Panc1 (cell line): ENCODE results near the gene SLIT3. TPM values are rescaled to one million over a fixed set of nuclear protein-coding genes. Genes with fewer than 3 reads are reported as not detected.

ENCODE experiments used
- ATAC-seq: fragments of 200-7000 bp; cut with Tn5 transposase; 2 replicates; pipeline ENCODE4 v1.9.1; 2020; ENCODE audit warnings: mild to moderate bottlenecking, moderate library complexity
- BruUV-seq: library from RNA; stranded (reverse); fragments of 400-500 nt; replicated peaks from 2 replicates; lab custom pipeline; 2021; lab: Mats Ljungman, UMichigan
- CTCF ChIA-PET: fragments of 300-600 bp; sonication (Branson Sonifier 250); formaldehyde crosslinking; loops from one replicate; lab custom pipeline; 2022; ENCODE audit warnings: antibody characterized with exemption; lab: Charles Lee
- POLR2A ChIA-PET: fragments of 300-600 bp; sonication (Branson Sonifier 250); formaldehyde crosslinking; loops from one replicate; lab custom pipeline; 2022; ENCODE audit warnings: antibody characterized with exemption; lab: Charles Lee
- DNase-seq: peaks from one replicate; pipeline ENCODE4 v3.0.0-alpha.2; 2010; ENCODE audit warnings: low read depth, low spot score
- H3K27ac ChIP-seq: 2 replicates; pipeline ENCODE4 v1.5.1; 2011; ENCODE audit warnings: mild to moderate bottlenecking, low read length, inconsistent platforms
- H3K27me3 ChIP-seq: fragments of 200-500 bp; sonication (Bioruptor generic); 2 replicates; pipeline ENCODE4 v1.6.0; 2014; ENCODE audit warnings: low read length, inconsistent platforms; ENCODE audit not compliant: control insufficient read depth, insufficient read depth
- H3K36me3 ChIP-seq: fragments of 200-500 bp; sonication (Bioruptor generic); 2 replicates; pipeline ENCODE4 v1.5.1; 2014; ENCODE audit warnings: inconsistent platforms, mild to moderate bottlenecking, low read length, moderate library complexity; ENCODE audit not compliant: control insufficient read depth, insufficient read depth
- H3K4me1 ChIP-seq: 2 replicates; pipeline ENCODE4 v1.5.1; 2011; ENCODE audit warnings: inconsistent platforms, mild to moderate bottlenecking, low read length, moderate library complexity; ENCODE audit not compliant: control insufficient read depth, insufficient read depth
- H3K4me3 ChIP-seq, 2 experiments: 2 replicates each; pipeline ENCODE4 v1.5.1; 2011 to 2012; ENCODE audit warnings: low read depth in 2 of 2, low read length in 2 of 2, mild to moderate bottlenecking in 2 of 2, inconsistent platforms in 1 of 2, moderate library complexity in 1 of 2
- H3K9me3 ChIP-seq: fragments of 200-500 bp; sonication (Bioruptor generic); 2 replicates; pipeline ENCODE4 v1.5.1; 2014; ENCODE audit warnings: low read depth, mild to moderate bottlenecking, inconsistent platforms, low read length, moderate library complexity; ENCODE audit not compliant: control insufficient read depth, insufficient read depth
- POLR2AphosphoS5 ChIP-seq: IDR thresholded peaks from 2 replicates; pipeline ENCODE4 v1.6.1; 2012; ENCODE audit warnings: mild to moderate bottlenecking, low read depth, low read length, moderate library complexity
- SIN3A ChIP-seq: IDR thresholded peaks from 2 replicates; pipeline ENCODE4 v1.6.1; 2012; ENCODE audit warnings: low read depth, mild to moderate bottlenecking, low read length, moderate library complexity, borderline replicate concordance; ENCODE audit not compliant: insufficient read depth
- TCF7L2 ChIP-seq: IDR thresholded peaks from 2 replicates; pipeline ENCODE4 v1.6.1; 2011; ENCODE audit warnings: mild to moderate bottlenecking, low read depth, low read length, inconsistent platforms
- in situ Hi-C: cut with HindIII; loops from 2 replicates; pipeline ENCODE4 v1.10.0; 2016; ENCODE audit warnings: low sequenced_read_pairs, low pct_unique_long_range_greater_than_20kb
- intact Hi-C: fragments of 100-400 bp; cut with micrococcal nuclease; formaldehyde crosslinking; loops from one replicate; pipeline ENCODE4 v1.10.0; 2022; ENCODE audit not compliant: unreplicated experiment
- total RNA-seq: library from RNA; stranded (reverse); gene quantifications from one replicate; pipeline ENCODE4 v1.2.1, GENCODE V29; 2021; ENCODE audit not compliant: unreplicated experiment
- TF ChIP-seq, protein P1 (sequence below): fragments of 450-650 bp; IDR thresholded peaks from 2 replicates; pipeline ENCODE4 v1.5.1; 2017; ENCODE audit warnings: mild to moderate bottlenecking
- TF ChIP-seq, protein P2 (sequence below), 2 experiments: IDR thresholded peaks; 2 replicates each; pipeline ENCODE4 v1.6.1; 2011 to 2012; ENCODE audit warnings: low read depth in 2 of 2, control low read depth in 1 of 2, low read length in 1 of 2, mild to moderate bottlenecking in 1 of 2, moderate library complexity in 1 of 2; ENCODE audit not compliant: insufficient read depth in 1 of 2

The SLIT3 gene
- total RNA-seq, 1 experiment from 2014 or later, result 26.4 TPM

DNA sequence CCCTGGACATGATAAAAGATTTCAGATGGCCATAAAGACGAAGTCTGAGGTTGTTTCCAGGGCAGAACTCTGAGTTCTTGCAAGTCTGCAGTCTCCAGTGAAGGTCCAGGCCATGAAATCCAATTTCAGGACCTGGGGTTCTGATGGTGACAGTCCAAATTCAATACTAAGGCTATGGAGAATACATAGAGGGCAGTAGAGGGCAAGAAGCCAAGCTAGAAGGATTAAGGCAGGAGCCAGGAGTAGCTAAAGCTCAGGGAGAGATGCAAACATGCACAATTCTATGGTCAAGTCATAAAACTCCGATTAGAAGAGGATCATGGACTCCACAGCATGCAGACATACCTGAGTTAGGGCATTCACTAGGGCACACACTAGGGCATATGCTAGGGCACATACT is 11.4 kb downstream of the SLIT3 start:
- DNase-seq (no peak), ATAC-seq (no peak; the same call in 1 of the 2 replicates)
- Histone ChIP-seq H3K27ac (no peak overlapping the region), H3K9me3 (no peaks in the 10 kb centered on the region), H3K4me3 (no peak overlapping the region), H3K27me3 (no peaks in the 10 kb centered on the region), H3K36me3 (no peaks in the 10 kb centered on the region), H3K4me1 (no peaks in the 10 kb centered on the region)
- ChIA-PET POLR2A (no interaction called here), CTCF (no interaction called here)
- in situ Hi-C loops (no loop called here), intact Hi-C loops (no loop called here)
- no TSS peak for BruUV-seq
- no peak for TF ChIP-seq SIN3A
- TF ChIP-seq, protein P1, sequence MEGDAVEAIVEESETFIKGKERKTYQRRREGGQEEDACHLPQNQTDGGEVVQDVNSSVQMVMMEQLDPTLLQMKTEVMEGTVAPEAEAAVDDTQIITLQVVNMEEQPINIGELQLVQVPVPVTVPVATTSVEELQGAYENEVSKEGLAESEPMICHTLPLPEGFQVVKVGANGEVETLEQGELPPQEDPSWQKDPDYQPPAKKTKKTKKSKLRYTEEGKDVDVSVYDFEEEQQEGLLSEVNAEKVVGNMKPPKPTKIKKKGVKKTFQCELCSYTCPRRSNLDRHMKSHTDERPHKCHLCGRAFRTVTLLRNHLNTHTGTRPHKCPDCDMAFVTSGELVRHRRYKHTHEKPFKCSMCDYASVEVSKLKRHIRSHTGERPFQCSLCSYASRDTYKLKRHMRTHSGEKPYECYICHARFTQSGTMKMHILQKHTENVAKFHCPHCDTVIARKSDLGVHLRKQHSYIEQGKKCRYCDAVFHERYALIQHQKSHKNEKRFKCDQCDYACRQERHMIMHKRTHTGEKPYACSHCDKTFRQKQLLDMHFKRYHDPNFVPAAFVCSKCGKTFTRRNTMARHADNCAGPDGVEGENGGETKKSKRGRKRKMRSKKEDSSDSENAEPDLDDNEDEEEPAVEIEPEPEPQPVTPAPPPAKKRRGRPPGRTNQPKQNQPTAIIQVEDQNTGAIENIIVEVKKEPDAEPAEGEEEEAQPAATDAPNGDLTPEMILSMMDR, result peak; percentile 44
- TF ChIP-seq, protein P2, sequence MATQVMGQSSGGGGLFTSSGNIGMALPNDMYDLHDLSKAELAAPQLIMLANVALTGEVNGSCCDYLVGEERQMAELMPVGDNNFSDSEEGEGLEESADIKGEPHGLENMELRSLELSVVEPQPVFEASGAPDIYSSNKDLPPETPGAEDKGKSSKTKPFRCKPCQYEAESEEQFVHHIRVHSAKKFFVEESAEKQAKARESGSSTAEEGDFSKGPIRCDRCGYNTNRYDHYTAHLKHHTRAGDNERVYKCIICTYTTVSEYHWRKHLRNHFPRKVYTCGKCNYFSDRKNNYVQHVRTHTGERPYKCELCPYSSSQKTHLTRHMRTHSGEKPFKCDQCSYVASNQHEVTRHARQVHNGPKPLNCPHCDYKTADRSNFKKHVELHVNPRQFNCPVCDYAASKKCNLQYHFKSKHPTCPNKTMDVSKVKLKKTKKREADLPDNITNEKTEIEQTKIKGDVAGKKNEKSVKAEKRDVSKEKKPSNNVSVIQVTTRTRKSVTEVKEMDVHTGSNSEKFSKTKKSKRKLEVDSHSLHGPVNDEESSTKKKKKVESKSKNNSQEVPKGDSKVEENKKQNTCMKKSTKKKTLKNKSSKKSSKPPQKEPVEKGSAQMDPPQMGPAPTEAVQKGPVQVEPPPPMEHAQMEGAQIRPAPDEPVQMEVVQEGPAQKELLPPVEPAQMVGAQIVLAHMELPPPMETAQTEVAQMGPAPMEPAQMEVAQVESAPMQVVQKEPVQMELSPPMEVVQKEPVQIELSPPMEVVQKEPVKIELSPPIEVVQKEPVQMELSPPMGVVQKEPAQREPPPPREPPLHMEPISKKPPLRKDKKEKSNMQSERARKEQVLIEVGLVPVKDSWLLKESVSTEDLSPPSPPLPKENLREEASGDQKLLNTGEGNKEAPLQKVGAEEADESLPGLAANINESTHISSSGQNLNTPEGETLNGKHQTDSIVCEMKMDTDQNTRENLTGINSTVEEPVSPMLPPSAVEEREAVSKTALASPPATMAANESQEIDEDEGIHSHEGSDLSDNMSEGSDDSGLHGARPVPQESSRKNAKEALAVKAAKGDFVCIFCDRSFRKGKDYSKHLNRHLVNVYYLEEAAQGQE (IDR thresholded peaks at IDR 0.05; ENCODE audit: insufficient read depth in 1 of 2, low read depth in 2 of 2, low read length in 1 of 2), result no peak
- TF ChIP-seq TCF7L2, result no peak

DNA sequence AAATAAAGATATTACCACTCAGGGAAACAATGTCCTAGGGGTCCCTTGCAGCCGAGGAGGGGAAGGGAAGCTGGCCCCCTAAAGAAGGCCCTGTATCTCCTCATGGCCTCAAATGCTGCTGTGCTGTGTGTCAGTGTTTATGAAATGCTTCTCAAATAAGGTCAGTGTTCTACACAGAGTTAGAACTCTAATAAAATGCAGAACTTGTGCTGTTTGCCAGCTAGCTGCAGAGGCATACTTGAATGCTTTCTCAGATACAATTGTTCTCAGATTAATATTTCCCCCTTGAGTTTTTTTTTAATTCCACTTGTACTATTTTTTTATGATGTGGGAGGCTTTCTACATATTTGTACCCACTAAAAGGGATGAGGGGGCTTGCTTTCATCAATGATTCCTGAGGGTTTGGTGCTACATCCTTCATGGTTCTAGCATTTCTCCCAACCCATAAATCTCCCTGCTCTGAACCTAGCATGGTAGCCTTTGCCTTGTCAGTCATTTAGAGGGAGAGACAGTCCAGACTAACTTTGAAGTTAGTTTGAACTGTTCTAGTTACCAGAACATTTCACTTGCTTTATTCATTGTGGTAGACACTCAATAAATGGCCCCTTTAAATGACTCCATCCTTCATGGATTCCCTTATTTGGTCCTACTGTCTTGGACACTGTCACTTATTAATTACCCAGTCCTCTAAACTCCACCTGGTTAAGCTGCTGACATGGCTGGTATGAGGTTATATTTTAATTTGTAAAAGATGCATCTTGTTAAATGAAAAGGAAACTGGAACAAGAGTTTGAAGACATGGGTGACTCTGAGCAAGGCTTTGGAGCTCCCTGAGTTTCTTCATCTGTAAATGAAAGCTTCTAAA is 12.6 kb downstream of the SLIT3 start:
- CTCF ChIA-PET, result no interaction called here
- in situ Hi-C loops, result no loop called here
- Histone ChIP-seq H3K4me3 (no peak overlapping the region), H3K27ac (no peak overlapping the region), H3K36me3 (no peaks in the 10 kb centered on the region), H3K4me1 (no peaks in the 10 kb centered on the region), H3K9me3 (no peaks in the 10 kb centered on the region), H3K27me3 (no peaks in the 10 kb centered on the region)
- TF ChIP-seq, protein P2 (IDR thresholded peaks at IDR 0.05; ENCODE audit: insufficient read depth in 1 of 2, low read depth in 2 of 2, low read length in 1 of 2), result no peak
- TF ChIP-seq, protein P1, result no peak
- TF ChIP-seq POLR2AphosphoS5, result no peak
- TF ChIP-seq SIN3A, result no peak
- TF ChIP-seq TCF7L2, result no peak
- ATAC-seq (no peak), DNase-seq (no peak)
- POLR2A ChIA-PET, result no interaction called here
- BruUV-seq, result no TSS peak
- intact Hi-C loops, result no loop called here
